Mucosa of descending colon (tissue), 3 donors: Measurements from ENCODE around the gene PRKAA1. TPM values are rescaled to one million over a fixed set of nuclear protein-coding genes. Genes with fewer than 3 reads are reported as not detected.
A peak's percentile ranks its signal among the peaks of the same experiment; 100 is the strongest.
"Not testable (repeated sequence)": the region's sequence is repeated elsewhere in the genome, so short reads cannot be mapped to it uniquely, and the experiment has no call there.

ENCODE experiments used
- ATAC-seq: fragments of 200-7000 bp; cut with Tn5 transposase; one replicate; pipeline ENCODE4 v1.9.1; 2020; ENCODE audit warnings: mild to moderate bottlenecking, moderate library complexity
- DNase-seq, 3 donors: peaks; one replicate each; pipeline ENCODE4 v3.0.0-alpha.2; 2020
- H3K36me3 ChIP-seq: fragments of 200-600 bp; one replicate; pipeline ENCODE4 v1.8.0; 2021; ENCODE audit warnings: low read depth, mild to moderate bottlenecking
- H3K4me1 ChIP-seq: fragments of 200-600 bp; one replicate; pipeline ENCODE4 v1.8.0; 2021; ENCODE audit warnings: low read depth, mild to moderate bottlenecking
- H3K4me3 ChIP-seq: fragments of 200-600 bp; one replicate; pipeline ENCODE4 v1.8.0; 2021; ENCODE audit warnings: mild to moderate bottlenecking
- H3K9me3 ChIP-seq: fragments of 200-600 bp; one replicate; pipeline ENCODE4 v1.8.0; 2021; ENCODE audit warnings: mild to moderate bottlenecking
- CTCF ChIP-seq: fragments of 200-600 bp; IDR thresholded peaks from one replicate; pipeline ENCODE4 v1.8.0; 2022; ENCODE audit warnings: antibody characterized with exemption, mild to moderate bottlenecking
- intact Hi-C, 2 donors: fragments of 100-400 bp; cut with DNase I in 1 of 2; cut with micrococcal nuclease in 1 of 2; formaldehyde crosslinking; loops; one replicate each; pipeline versions ENCODE4 v1.11.0 to v1.11.1; 2022; cut with DNase I, micrococcal nuclease
- total RNA-seq, 3 donors: library from RNA; stranded (reverse); fragmentation: NEBNext Ultra II Directional in 2 of 3; extraction: Animal tissue kit (Norgen Biotek cat#: 25700) in 2 of 3; gene quantifications; one replicate each; pipeline versions ENCODE4 v1.2.1 to v1.2.4, GENCODE V29; 2021 to 2023
- donor health status: DM: no; HTN: no; CAD: no; lungs with moderate emphysema.
- donor health status: DM: no; HTN: no; CAD: no.
- donor health status: DM: no; HTN: yes; CAD: no.

The PRKAA1 gene
- total RNA-seq, 3 donors from 2014 or later, result 89.7 to 111 (median 97.9) TPM

- Histone ChIP-seq H3K4me1 (peaks cover 32% of the 10 kb centered on the region), H3K36me3 (no peaks in the 10 kb centered on the region), H3K9me3 (no peaks in the 10 kb centered on the region), H3K4me3 (no peak overlapping the region)
- intact Hi-C loops, result loop anchor here in 1 of 2 donors (10.0 kb wide), 2 partner anchors 791 to 1021 kb away; no protein-coding TSS in a partner anchor
- ATAC-seq, result peak; percentile 51
- TF ChIP-seq CTCF, result peak; percentile 50
- no peak for DNase-seq
Observed at GRCh38 chr5:40736103-40736875, 61.9 kb downstream of the PRKAA1 start.

GRCh38 chr5:40735609-40736008 lies 62.6 kb downstream of the PRKAA1 start:
- no peak overlapping the region for H3K4me3 ChIP-seq
- peaks cover 36% of the 10 kb centered on the region for H3K4me1 ChIP-seq
- ATAC-seq, result no peak
- H3K9me3 ChIP-seq, result no peaks in the 10 kb centered on the region
- TF ChIP-seq CTCF, result no peak
- no peaks in the 10 kb centered on the region for H3K36me3 ChIP-seq
- intact Hi-C loops, result loop anchor here in 1 of 2 donors (10.0 kb wide), 2 partner anchors 791 to 1021 kb away; no protein-coding TSS in a partner anchor
- DNase-seq, result no peak

GRCh38 chr5:40734986-40735385 lies 63.2 kb downstream of the PRKAA1 start:
- TF ChIP-seq CTCF, result no peak
- H3K36me3 ChIP-seq, result no peaks in the 10 kb centered on the region
- H3K9me3 ChIP-seq, result no peaks in the 10 kb centered on the region
- ATAC-seq (peak; percentile 25), DNase-seq (no peak)
- intact Hi-C loops, result loop anchor here in 1 of 2 donors (10.0 kb wide), 2 partner anchors 790 to 1020 kb away; no protein-coding TSS in a partner anchor
- H3K4me1 ChIP-seq, result peaks cover 36% of the 10 kb centered on the region
- no peak overlapping the region for H3K4me3 ChIP-seq

GRCh38 chr5:40733879-40734563 lies 64.2 kb downstream of the PRKAA1 start:
- intact Hi-C loops, result loop anchor here in 1 of 2 donors (10.0 kb wide), 2 partner anchors 789 to 1019 kb away; no protein-coding TSS in a partner anchor
- no peak overlapping the region for H3K4me3 ChIP-seq
- ATAC-seq, result peak; percentile 93
- H3K36me3 ChIP-seq, result no peaks in the 10 kb centered on the region
- no peaks in the 10 kb centered on the region for H3K9me3 ChIP-seq
- peaks cover 36% of the 10 kb centered on the region for H3K4me1 ChIP-seq
- TF ChIP-seq CTCF, result no peak
- DNase-seq, result peak in 1 of 3 donors; percentile 30

DNA sequence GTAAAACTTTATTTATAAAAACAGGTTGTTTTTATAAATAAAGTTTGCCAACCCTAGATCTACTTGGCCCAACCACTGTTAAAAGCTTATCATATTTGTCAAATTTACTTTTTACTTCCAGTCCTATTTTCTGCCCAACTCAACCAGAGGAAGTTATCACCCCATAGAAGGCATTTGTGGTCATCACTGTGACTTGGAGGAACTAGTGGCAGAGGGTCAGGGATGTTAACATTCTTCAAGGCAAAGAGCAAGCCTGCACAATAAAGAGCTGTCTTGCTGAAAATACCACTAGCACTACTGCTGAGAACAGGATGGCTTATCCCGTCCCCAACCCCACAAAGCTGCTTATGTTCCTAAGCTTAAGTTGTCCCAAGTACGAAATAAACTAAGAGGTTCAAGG lies 64.7 kb downstream of the PRKAA1 start:
- TF ChIP-seq CTCF, result no peak
- Histone ChIP-seq H3K4me3 (no peak overlapping the region), H3K9me3 (no peaks in the 10 kb centered on the region), H3K4me1 (peaks cover 36% of the 10 kb centered on the region), H3K36me3 (no peaks in the 10 kb centered on the region)
- intact Hi-C loops, result loop anchor here in 1 of 2 donors (10.0 kb wide), 2 partner anchors 789 to 1019 kb away; no protein-coding TSS in a partner anchor
- DNase-seq, result no peak
- ATAC-seq, result no peak

GRCh38 chr5:40722497-40722911 lies 75.7 kb downstream of the PRKAA1 start:
- H3K9me3 ChIP-seq, H3K4me1 ChIP-seq, H3K36me3 ChIP-seq, ATAC-seq, DNase-seq, intact Hi-C loops, H3K4me3 ChIP-seq: not testable (repeated sequence)
